ENCODE results near the gene WWTR1. TPM values are rescaled to one million over a fixed set of nuclear protein-coding genes. Genes with fewer than 3 reads are reported as not detected.

The WWTR1 gene
- total and polyA plus RNA-seq, 2 of the 4 experiments (the other 2 are of a cell fraction) = 38.9 to 65.3 TPM

- Histone ChIP-seq H3K27me3 (ENCODE audit: control insufficient read depth, insufficient read depth, low read length) (no peaks in the 10 kb centered on the region), H3K23ac (ENCODE audit: low read depth, low read length) (peak overlapping the region; percentile 10), H4K20me1 (ENCODE audit: insufficient read depth, low read length) (peaks cover 8% of the 10 kb centered on the region), H4K91ac (ENCODE audit: insufficient read depth, low read depth, low read length) (peak overlapping the region; percentile 20), H3K9ac (ENCODE audit: low read depth, low read length) (no peak overlapping the region), H3K36me3 (ENCODE audit: control insufficient read depth, insufficient read depth, low read length) (peaks cover 3% of the 10 kb centered on the region; the same call in 1 of the 2 replicates), H2AK5ac (ENCODE audit: low read depth, low read length) (peak overlapping the region; percentile 67; the same call in 1 of the 2 replicates), H3K27ac (ENCODE audit: insufficient read depth, low read length) (no peak overlapping the region), H2BK15ac (ENCODE audit: low read depth, low read length) (peak overlapping the region; percentile 7; the same call in 1 of the 3 replicates), H4K5ac (ENCODE audit: low read depth, low read length) (peak overlapping the region; percentile 12), H3K18ac (ENCODE audit: low read depth, low read length) (peak overlapping the region; percentile 2; the same call in 1 of the 2 replicates), H2AK9ac (replicated peaks; ENCODE audit: low read depth, low read length, poor library complexity) (no peak overlapping the region), H3K4me3 (ENCODE audit: insufficient read depth, low read depth, low read length) (no peak overlapping the region), H3K9me3 (ENCODE audit: control insufficient read depth, insufficient read depth, low read length) (no peaks in the 10 kb centered on the region), H3K79me1 (ENCODE audit: low read depth in 1 of 2, low read length in 2 of 2) (peaks cover 30 to 79% of the 10 kb centered on the region in 2 experiments), H3K4me2 (ENCODE audit: low read depth, low read length) (peak overlapping the region; percentile 30), H3K14ac (replicated peaks; ENCODE audit: low read depth, low read length) (peak overlapping the region; percentile 19; the same call in 1 of the 2 replicates), H3K4ac (ENCODE audit: low read depth, low read length) (peak overlapping the region; percentile 9), H3K4me1 (ENCODE audit: control insufficient read depth, insufficient read depth, low read length) (peaks cover 31% of the 10 kb centered on the region), H2BK120ac (ENCODE audit: low read depth, low read length) (peak overlapping the region; percentile 7; the same call in 1 of the 2 replicates), H2BK20ac (ENCODE audit: low read depth, low read length) (no peak overlapping the region), H4K8ac (ENCODE audit: low read depth in 2 of 2, low read length in 2 of 2) (peak overlapping the region in 1 of 2 experiments; percentile 41; a peak in 2 of 4 replicates), H3K56ac (ENCODE audit: extremely low read depth, insufficient read depth, low read length) (no peak overlapping the region), H2AFZ (replicated peaks; ENCODE audit: low read length, poor library complexity) (no peak overlapping the region), H2BK5ac (ENCODE audit: low read depth, low read length, poor library complexity, severe bottlenecking) (no peak overlapping the region), H3K9me1 (ENCODE audit: insufficient read depth, low read length) (peaks cover 15% of the 10 kb centered on the region; the same call in 1 of the 2 replicates)
- ChIA-PET CTCF (interaction anchor here (0.6 to 1.6 kb wide), 2 partner anchors 253 to 276 kb away, joined by 4 read pairs; no protein-coding TSS in a partner anchor), POLR2A (ENCODE audit: unreplicated experiment) (interaction anchor here (0.7 kb wide), 1 partner anchor 126 kb away, joined by 5 read pairs; the partner anchor contains the start of gene WWTR1)
- BruUV-seq (replicated peaks) = no TSS peak
- no peak for DNase-seq
- intact Hi-C loops (cut with micrococcal nuclease) = loop anchor here (5.0 kb wide), 1 partner anchor 125 kb away; the partner anchor contains the start of gene WWTR1
- 23% methylated on average over 4 of the region's 8 CpGs; no CpG with 5 or more reads in 1 of the 2 experiments for WGBS, 2 experiments (ENCODE audit: extremely low coverage in 2 of 2, insufficient read length in 1 of 2)
- ATAC-seq (ENCODE audit: low read depth) = no peak
- dilution Hi-C loops (cut with HindIII; ENCODE audit: low sequenced_read_pairs, unreplicated experiment) = no loop called here
- in situ Hi-C loops (cut with MboI; ENCODE audit: low sequenced_read_pairs) = no loop called here
- TF ChIP-seq CHD1 (IDR thresholded peaks at IDR 0.05; ENCODE audit: low read depth, low read length) = no peak
- TF ChIP-seq, protein P1, sequence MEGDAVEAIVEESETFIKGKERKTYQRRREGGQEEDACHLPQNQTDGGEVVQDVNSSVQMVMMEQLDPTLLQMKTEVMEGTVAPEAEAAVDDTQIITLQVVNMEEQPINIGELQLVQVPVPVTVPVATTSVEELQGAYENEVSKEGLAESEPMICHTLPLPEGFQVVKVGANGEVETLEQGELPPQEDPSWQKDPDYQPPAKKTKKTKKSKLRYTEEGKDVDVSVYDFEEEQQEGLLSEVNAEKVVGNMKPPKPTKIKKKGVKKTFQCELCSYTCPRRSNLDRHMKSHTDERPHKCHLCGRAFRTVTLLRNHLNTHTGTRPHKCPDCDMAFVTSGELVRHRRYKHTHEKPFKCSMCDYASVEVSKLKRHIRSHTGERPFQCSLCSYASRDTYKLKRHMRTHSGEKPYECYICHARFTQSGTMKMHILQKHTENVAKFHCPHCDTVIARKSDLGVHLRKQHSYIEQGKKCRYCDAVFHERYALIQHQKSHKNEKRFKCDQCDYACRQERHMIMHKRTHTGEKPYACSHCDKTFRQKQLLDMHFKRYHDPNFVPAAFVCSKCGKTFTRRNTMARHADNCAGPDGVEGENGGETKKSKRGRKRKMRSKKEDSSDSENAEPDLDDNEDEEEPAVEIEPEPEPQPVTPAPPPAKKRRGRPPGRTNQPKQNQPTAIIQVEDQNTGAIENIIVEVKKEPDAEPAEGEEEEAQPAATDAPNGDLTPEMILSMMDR (conservative IDR thresholded peaks at IDR 0.05; ENCODE audit: low read depth, low read length) = no peak
- no peak for TF ChIP-seq SMC3 (IDR thresholded peaks at IDR 0.05; ENCODE audit: low read depth, low read length)
- no peak for TF ChIP-seq USF2 (IDR thresholded peaks at IDR 0.05; ENCODE audit: low read depth, low read length)
- TF ChIP-seq FOS (IDR thresholded peaks at IDR 0.05; ENCODE audit: low read depth, low read length) = no peak
- TF ChIP-seq, protein P2, sequence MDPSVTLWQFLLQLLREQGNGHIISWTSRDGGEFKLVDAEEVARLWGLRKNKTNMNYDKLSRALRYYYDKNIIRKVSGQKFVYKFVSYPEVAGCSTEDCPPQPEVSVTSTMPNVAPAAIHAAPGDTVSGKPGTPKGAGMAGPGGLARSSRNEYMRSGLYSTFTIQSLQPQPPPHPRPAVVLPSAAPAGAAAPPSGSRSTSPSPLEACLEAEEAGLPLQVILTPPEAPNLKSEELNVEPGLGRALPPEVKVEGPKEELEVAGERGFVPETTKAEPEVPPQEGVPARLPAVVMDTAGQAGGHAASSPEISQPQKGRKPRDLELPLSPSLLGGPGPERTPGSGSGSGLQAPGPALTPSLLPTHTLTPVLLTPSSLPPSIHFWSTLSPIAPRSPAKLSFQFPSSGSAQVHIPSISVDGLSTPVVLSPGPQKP (IDR thresholded peaks at IDR 0.05; ENCODE audit: borderline replicate concordance, low read depth, low read length) = no peak
- TF ChIP-seq MXI1 (IDR thresholded peaks at IDR 0.05; ENCODE audit: borderline replicate concordance, low read depth, low read length) = no peak
- no peak for TF ChIP-seq POLR2A (IDR thresholded peaks at IDR 0.05; ENCODE audit: low read depth, low read length)
- TF ChIP-seq BHLHE40 (IDR thresholded peaks at IDR 0.05; ENCODE audit: low read depth, low read length) = no peak
- no peak for TF ChIP-seq RFX5 (IDR thresholded peaks at IDR 0.05; ENCODE audit: low read depth, low read length)
- TF ChIP-seq CEBPB (IDR thresholded peaks at IDR 0.05; ENCODE audit: low read depth, low read length) = no peak
- TF ChIP-seq NFE2L2 (IDR thresholded peaks at IDR 0.05; ENCODE audit: low read depth, low read length) = no peak
- no peak for TF ChIP-seq MAFK (IDR thresholded peaks at IDR 0.05; ENCODE audit: low read depth, low read length)
- no peak for TF ChIP-seq RAD21 (IDR thresholded peaks at IDR 0.05; ENCODE audit: low read length)
These were observed 125.2 kb downstream of the WWTR1 start for GRCh38 chr3:149532489-149533180.

All from IMR-90 (cell line).